NCI-H345 treated with DMSO at 0.1 percent for 48 hours (cell line): Measurements from ENCODE around the gene GKAP1.
"Not testable (repeated sequence)": the region's sequence is repeated elsewhere in the genome, so short reads cannot be mapped to it uniquely, and the experiment has no call there.

Experiments
- DNase-seq: peaks from one replicate; lab custom pipeline; 2025; ENCODE audit not compliant: unreplicated experiment; lab: John Stamatoyannopoulos, UW

Gene GKAP1

GRCh38 chr9:83733739-83734138 is 83.8 kb downstream of the GKAP1 start:
- DNase-seq: no peak

GRCh38 chr9:83728591-83729368 is 88.8 kb downstream of the GKAP1 start:
- not testable (repeated sequence) for DNase-seq

- no peak for DNase-seq
Measured at GRCh38 chr9:83724436-83724835, 93.1 kb downstream of the GKAP1 start.

- no peak for DNase-seq
Measured at GRCh38 chr9:83722726-83723495, 94.7 kb downstream of the GKAP1 start.

GRCh38 chr9:83721509-83721908 is 96.1 kb downstream of the GKAP1 start:
- DNase-seq: no peak

- no peak for DNase-seq
Measured at GRCh38 chr9:83715794-83716193, 101.8 kb downstream of the GKAP1 start.

- DNase-seq: no peak
Measured at GRCh38 chr9:83715221-83715620, 102.3 kb downstream of the GKAP1 start.

GRCh38 chr9:83714329-83714728 is 103.2 kb downstream of the GKAP1 start:
- no peak for DNase-seq

GRCh38 chr9:83708515-83709158 is 108.9 kb downstream of the GKAP1 start:
- DNase-seq: no peak

GRCh38 chr9:83707768-83708514 is 109.6 kb downstream of the GKAP1 start, which contains the start of gene UBQLN1:
TSS of gene UBQLN1 (minus strand) at chr9:83707958. CDS start at chr9:83707679, 279 bp downstream.
- peak; percentile 92 for DNase-seq

GRCh38 chr9:83707518-83707767 is 110.1 kb downstream of the GKAP1 start:
- DNase-seq: no peak

- peak; percentile 3 for DNase-seq
Measured at GRCh38 chr9:83706676-83707517, 110.7 kb downstream of the GKAP1 start.

GRCh38 chr9:83705219-83705651 is 112.3 kb downstream of the GKAP1 start:
- not testable (repeated sequence) for DNase-seq

GRCh38 chr9:83701769-83702168 is 115.8 kb downstream of the GKAP1 start:
- no peak for DNase-seq

- no peak for DNase-seq
Measured at GRCh38 chr9:83701286-83701685, 116.3 kb downstream of the GKAP1 start.

- no peak for DNase-seq
Measured at GRCh38 chr9:83699615-83700014, 118.0 kb downstream of the GKAP1 start.

- DNase-seq: no peak
Measured at GRCh38 chr9:83698976-83699585, 118.5 kb downstream of the GKAP1 start.

- no peak for DNase-seq
Measured at GRCh38 chr9:83691492-83691891, 126.1 kb downstream of the GKAP1 start.
